KMS-11 (cell line): ENCODE data around the gene TENM4.

Source experiments
- H2AFZ ChIP-seq: fragments of 200-600 bp; sonication (generic); 2 replicates; pipeline ENCODE4 v1.6.1; 2016; ENCODE audit warnings: antibody characterized with exemption, mixed run types, low read depth
- H3K27ac ChIP-seq: fragments of 200-600 bp; sonication (generic); 2 replicates; pipeline ENCODE4 v1.6.1; 2016; ENCODE audit warnings: mild to moderate bottlenecking, mixed run types
- H3K27me3 ChIP-seq: fragments of 200-600 bp; sonication (generic); 2 replicates; pipeline ENCODE4 v1.6.1; 2017; ENCODE audit warnings: mild to moderate bottlenecking, low read depth, mixed run types, moderate library complexity; ENCODE audit not compliant: insufficient read depth
- H3K36me3 ChIP-seq: fragments of 200-600 bp; sonication (generic); 2 replicates; pipeline ENCODE4 v1.6.1; 2017; ENCODE audit warnings: mild to moderate bottlenecking, mixed run types; ENCODE audit not compliant: insufficient read depth
- H3K4me1 ChIP-seq: fragments of 200-600 bp; sonication (generic); 2 replicates; pipeline ENCODE4 v1.6.1; 2016; ENCODE audit warnings: mild to moderate bottlenecking, low read depth, mixed run types; ENCODE audit not compliant: poor library complexity, severe bottlenecking
- H3K4me2 ChIP-seq: fragments of 200-600 bp; sonication (generic); 2 replicates; pipeline ENCODE4 v1.7.0; 2016; ENCODE audit warnings: mild to moderate bottlenecking, mixed run types
- H3K4me3 ChIP-seq: fragments of 200-600 bp; sonication (generic); IDR thresholded peaks from 2 replicates; pipeline ENCODE4 v1.6.1; 2017; ENCODE audit warnings: low read depth, low read length, mixed read lengths; ENCODE audit not compliant: insufficient read depth
- H3K79me2 ChIP-seq: fragments of 200-600 bp; sonication (generic); 2 replicates; pipeline ENCODE4 v1.6.1; 2016; ENCODE audit warnings: low read depth, mixed run types; ENCODE audit not compliant: insufficient read depth
- H3K9ac ChIP-seq: fragments of 200-600 bp; sonication (generic); 2 replicates; pipeline ENCODE4 v1.6.1; 2016; ENCODE audit warnings: mild to moderate bottlenecking, mixed run types
- H4K20me1 ChIP-seq: fragments of 200-600 bp; sonication (generic); 2 replicates; pipeline ENCODE4 v1.6.1; 2016; ENCODE audit warnings: mild to moderate bottlenecking, mixed run types; ENCODE audit not compliant: insufficient read depth
- CTCF ChIP-seq: fragments of 200-600 bp; sonication (generic); conservative IDR thresholded peaks from 2 replicates; pipeline ENCODE4 v1.6.1; 2017; ENCODE audit warnings: low read depth, mild to moderate bottlenecking, antibody characterized with exemption, low read length, moderate library complexity, mixed read lengths

The TENM4 gene

GRCh38 chr11:78798663-78799062, 642.2 kb downstream of the TENM4 start:
- no peak overlapping the region for H3K4me3 ChIP-seq
- no peak overlapping the region for H3K27ac ChIP-seq
- H2AFZ ChIP-seq, result no peak overlapping the region
- no peaks in the 10 kb centered on the region for H3K27me3 ChIP-seq
- no peak overlapping the region for H3K9ac ChIP-seq
- no peak overlapping the region for H3K4me2 ChIP-seq
- peak; percentile 90 for TF ChIP-seq CTCF
- no peaks in the 10 kb centered on the region for H4K20me1 ChIP-seq
- no peaks in the 10 kb centered on the region for H3K4me1 ChIP-seq
- no peaks in the 10 kb centered on the region for H3K36me3 ChIP-seq
- H3K79me2 ChIP-seq, result no peaks in the 10 kb centered on the region

- Histone ChIP-seq H3K79me2 (no peaks in the 10 kb centered on the region), H3K4me3 (no peak overlapping the region), H3K27ac (no peak overlapping the region), H3K4me2 (no peak overlapping the region), H3K4me1 (no peaks in the 10 kb centered on the region), H2AFZ (no peak overlapping the region), H3K36me3 (no peaks in the 10 kb centered on the region), H4K20me1 (no peaks in the 10 kb centered on the region), H3K9ac (no peak overlapping the region), H3K27me3 (no peaks in the 10 kb centered on the region)
- TF ChIP-seq CTCF, result no peak
Measured at GRCh38 chr11:78797559-78797958, 643.3 kb downstream of the TENM4 start.

GRCh38 chr11:78796956-78797355, 643.9 kb downstream of the TENM4 start:
- Histone ChIP-seq H2AFZ (no peak overlapping the region), H3K36me3 (no peaks in the 10 kb centered on the region), H3K79me2 (no peaks in the 10 kb centered on the region), H3K4me1 (no peaks in the 10 kb centered on the region), H4K20me1 (no peaks in the 10 kb centered on the region), H3K4me2 (no peak overlapping the region), H3K27ac (no peak overlapping the region), H3K4me3 (no peak overlapping the region), H3K27me3 (no peaks in the 10 kb centered on the region), H3K9ac (no peak overlapping the region)
- TF ChIP-seq CTCF, result no peak

- H2AFZ ChIP-seq, result no peak overlapping the region
- no peaks in the 10 kb centered on the region for H4K20me1 ChIP-seq
- no peak overlapping the region for H3K4me3 ChIP-seq
- no peaks in the 10 kb centered on the region for H3K4me1 ChIP-seq
- TF ChIP-seq CTCF, result no peak
- no peaks in the 10 kb centered on the region for H3K27me3 ChIP-seq
- no peaks in the 10 kb centered on the region for H3K79me2 ChIP-seq
- no peak overlapping the region for H3K9ac ChIP-seq
- H3K36me3 ChIP-seq, result no peaks in the 10 kb centered on the region
- no peak overlapping the region for H3K4me2 ChIP-seq
- no peak overlapping the region for H3K27ac ChIP-seq
Measured at GRCh38 chr11:78795621-78796261, 645.1 kb downstream of the TENM4 start.
